GM19395 (cell line): Measurements from ENCODE around the gene MAP7D2.
A peak's percentile ranks its signal among the peaks of the same experiment; 100 is the strongest.

Experiments used
- ATAC-seq: cut with Tn5 transposase; IDR thresholded peaks from one replicate; pipeline ENCODE4 v1.9.1; 2021; ENCODE audit warnings: mild to moderate bottlenecking, moderate library complexity; ENCODE audit not compliant: unreplicated experiment

The MAP7D2 gene

DNA sequence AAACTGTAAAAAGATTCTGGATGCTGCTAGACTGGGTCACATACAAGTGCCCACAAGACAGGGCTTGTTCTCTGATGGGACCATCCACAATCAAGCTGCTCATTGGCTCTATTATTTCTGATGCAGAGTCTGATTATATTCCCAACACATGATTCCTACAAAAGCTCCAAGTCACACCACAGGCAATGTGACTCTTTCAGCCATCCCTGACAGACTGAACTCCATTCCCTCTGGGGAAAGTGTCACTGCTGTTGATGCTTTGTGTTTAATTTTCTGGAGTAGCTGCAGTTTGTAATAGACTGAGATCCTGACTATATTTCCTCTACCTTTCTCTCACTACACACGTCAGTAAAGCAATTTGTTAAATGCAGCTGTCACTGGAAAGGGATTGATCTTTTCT, 70.5 kb downstream of the MAP7D2 start:
- ATAC-seq, result no peak

DNA sequence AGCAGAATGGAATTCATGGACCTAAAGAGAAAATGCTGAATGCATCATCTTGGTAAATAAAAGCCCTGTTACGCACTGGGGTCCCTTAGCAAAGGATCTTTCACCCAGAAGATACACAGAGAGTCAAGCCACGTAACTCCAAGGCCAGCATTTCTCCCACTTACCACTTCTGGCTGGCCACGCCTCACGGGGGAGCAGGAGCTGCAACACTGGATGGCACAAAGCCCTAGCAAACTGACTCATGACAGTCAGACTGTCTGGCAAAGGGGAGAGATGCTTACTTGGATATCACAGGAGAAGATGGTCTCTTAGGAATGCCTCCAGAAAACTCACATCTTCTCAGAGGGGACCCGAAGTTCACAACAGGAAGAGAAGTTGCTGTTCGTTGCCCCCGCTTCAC, 74.5 kb downstream of the MAP7D2 start:
- ATAC-seq, result no peak

DNA sequence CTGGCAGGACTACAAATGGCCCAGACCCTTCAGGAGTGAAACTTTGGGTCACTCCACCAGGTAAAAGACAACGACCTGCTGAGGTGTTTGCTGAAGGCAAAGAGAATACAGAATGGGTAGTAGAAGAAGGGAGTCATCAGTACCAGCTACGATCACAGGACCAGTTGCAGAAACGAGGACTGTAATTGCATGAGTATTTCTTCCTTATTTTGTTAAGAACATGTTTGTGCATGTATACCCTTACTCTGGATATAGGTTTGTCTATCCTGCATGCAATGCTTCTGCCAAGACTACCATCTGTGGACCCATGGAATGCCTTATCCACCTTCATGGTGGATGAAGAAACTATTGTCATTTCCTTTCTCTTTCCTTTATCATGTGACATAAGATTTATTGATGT, 77.7 kb downstream of the MAP7D2 start:
- no peak for ATAC-seq

DNA sequence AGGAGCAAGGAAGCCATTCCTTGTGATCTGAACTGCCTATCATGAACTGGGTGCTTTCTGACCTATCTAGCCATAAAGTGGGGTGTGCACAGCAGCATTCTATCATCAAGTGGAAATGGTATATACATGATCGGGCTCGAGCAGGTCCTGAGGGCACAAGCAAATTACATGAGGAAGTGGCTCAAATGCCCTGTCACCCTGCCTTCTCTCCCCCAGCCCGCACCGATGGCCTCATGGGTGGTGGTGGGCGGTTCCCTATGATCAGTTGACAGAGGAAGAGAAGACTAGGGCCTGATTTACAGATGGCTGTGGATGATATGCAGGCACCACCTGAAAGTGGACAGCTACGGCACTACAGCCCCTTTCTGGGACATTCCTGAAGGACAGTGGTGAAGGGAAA, 79.5 kb downstream of the MAP7D2 start:
- no peak for ATAC-seq

DNA sequence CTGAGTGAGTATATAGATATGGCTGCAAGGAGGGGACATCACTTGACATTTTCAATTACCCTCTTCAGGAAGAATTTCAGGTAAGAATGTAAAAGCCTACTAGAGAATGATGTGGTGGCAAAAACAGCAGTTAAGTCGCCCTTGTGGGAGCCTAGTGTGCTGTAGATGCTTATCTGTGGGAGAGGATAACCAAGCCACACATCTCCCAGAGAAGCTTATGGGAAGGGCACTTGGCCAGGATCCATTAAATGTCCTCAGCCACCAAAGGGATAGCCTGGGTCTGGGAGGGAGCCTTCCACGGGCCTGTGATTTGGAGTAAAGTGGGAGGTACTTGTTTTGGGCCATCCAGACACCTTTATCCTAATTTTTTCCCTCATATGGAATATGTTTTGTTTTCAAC, 84.5 kb downstream of the MAP7D2 start:
- ATAC-seq, result no peak

DNA sequence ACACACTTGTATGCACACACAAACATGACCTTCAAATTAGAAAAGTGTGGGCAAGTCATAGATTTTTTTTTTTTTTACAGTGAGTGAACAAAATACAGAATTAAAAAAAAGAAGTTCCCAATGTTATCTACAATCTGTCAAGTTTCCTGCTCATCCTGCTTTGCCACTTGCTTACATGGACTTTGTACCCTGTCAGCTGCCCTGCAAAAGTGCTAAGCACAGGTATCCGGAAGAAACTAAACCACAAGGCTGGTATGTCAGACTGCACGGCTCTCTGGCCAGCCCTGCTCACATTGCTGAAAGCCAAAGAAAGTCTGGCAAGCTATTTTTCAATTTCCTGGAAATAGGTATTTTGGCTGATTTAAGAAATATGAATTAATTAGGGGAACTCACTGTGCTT, 87.0 kb downstream of the MAP7D2 start:
- no peak for ATAC-seq

DNA sequence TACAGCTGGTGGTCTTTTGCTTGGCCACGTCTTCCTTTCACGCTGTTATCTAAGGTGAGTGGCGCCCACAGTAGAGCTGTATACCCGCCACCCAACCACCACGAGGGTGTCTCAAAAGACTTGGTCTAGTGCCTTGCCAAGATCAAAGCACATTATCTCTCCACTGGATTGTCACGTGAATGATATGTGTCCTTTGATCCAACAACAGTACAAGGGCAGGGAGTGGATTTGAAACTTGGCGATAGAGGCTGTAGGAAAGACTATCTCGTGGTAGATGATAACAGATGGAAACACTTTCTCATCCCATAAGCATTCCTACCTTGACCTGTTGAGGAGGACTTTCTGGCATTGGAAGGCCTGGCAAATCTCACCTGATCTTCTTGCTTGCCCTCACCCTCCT, 88.1 kb downstream of the MAP7D2 start:
- no peak for ATAC-seq

DNA sequence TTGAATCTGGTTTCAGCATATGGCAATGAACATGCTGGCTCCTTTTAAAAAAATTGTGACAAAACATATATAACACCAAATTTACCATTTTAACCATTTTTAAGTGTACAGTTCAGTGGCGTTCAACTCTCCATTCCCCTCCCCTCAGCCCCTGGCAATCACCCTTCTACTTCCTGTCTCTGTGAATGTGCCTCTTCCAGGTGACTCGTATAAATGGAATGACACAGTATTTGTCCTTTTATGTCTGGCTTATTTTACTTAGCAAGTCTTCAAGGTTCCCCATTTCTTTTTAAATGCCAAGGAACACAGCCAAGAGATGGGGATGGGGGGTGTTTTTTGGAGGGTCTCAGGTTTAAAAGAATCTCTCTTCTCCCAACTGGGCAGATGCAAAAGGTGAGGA, 90.4 kb downstream of the MAP7D2 start:
- ATAC-seq, result no peak

DNA sequence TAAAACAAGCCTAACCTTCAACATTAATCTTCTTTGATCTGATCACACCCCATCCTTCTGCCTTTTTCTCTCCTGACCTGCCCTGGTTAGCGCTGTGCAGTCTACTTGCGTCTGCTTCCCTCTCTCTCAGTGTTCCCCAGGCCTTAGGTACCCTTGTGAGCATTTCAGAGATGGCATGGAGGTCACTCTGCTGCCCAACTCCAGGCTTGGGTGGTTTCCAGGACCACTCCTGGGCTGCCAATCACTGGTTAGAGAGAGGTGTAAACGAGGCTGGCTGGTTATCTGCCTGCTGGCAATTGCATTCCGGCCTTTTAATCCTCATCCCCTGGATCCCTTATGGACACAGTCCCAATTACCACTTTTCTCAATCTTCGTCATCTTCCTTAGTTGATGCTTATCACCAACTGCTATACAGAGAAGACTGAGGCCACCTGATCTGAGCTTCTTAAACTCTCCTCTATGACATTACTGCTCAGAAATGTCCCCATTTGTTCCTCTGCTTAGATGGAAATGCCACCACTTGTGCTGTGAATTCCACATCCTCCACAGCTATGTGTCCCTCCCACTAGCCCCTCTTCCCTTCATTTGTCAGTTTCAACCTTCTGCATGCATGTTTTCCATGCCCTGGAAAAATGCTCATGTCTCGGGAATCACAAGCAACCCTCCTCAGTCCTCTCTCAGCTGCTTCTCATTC, 96.9 kb downstream of the MAP7D2 start:
- no peak for ATAC-seq

DNA sequence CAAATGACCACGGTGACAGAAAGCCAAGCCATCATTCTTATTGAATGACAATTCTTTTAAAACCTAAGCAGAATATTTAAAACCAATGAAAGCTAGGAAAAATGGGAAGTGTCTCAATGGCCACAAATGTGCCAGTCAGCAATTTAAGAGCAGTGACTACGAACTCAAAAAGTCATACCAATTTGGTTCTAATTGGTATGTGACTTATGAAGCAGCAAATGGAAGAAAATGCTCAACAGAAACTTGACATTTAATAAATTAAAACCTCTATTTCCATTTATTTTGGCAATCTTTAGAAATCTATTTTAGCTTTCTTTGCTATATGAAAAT, 100.1 kb downstream of the MAP7D2 start:
- no peak for ATAC-seq

DNA sequence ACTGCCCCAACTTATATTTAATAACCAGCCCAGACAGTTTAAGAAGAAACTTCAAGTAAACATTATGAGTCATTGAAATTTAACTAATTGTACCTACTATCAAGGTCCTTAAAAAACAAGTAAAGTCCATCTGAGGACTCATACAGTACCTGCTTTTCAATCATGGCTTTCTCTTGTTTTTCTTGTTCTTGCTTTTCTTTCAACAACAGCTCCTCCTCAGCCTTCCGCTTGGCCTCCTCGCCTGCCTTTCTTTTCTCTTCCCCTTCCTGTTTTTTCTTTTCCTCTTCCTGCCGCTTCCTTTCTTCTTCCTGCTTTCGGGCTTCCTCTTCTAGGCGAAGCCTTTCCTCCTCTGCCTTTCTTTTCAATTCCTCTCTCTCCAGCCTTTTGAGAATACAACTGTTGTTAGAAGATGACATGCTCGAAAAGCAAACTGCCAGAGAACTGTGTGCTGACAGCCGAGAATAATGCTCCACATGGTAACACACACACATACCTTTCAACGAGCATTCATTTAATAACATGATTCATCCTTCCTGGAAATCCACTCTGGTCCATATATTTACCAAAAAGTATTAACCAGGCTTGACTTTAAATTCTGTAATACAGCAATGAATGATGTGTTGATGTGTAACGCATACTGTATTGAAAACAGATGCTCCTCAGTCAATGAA, 100.6 kb downstream of the MAP7D2 start:
- no peak for ATAC-seq

DNA sequence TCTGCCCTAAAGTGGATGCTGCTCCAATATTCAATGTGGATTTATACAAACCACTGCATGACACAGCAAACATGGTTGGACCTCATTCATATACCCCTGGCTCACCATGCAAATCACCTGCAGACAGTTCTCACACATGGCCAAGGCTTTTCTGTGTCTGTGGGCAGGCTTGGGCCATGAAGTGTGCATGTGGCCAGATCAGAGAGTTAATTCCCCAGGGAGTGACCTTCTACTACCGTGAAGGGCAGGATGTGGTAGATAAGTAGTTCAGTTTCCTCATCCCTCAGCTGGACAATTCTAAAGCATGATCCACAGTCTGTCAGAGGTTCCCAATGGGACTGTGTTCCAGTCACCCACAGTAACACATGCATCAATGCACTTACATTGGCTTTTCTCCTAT, 101.3 kb downstream of the MAP7D2 start:
- ATAC-seq, result no peak

DNA sequence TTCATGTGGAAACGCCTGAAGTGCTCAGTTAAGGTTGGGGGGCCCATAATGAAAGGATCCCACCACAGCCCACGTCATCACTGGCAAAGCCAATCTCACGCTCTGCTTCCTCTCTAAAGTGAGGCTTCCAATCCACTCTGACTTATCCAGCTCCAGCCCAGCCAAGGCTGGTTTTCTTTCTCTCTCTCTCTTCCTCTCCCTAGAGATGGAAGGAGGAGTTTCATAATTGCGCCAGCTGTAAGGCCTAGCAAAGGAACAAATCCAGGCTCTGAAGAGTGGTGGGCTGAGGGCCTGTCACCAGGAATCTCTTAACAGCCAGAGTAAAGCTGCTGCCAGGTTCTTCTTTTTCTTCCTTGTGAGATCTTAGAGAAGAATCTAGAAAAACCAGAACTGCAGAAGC, 105.1 kb downstream of the MAP7D2 start:
- ATAC-seq, result no peak

DNA sequence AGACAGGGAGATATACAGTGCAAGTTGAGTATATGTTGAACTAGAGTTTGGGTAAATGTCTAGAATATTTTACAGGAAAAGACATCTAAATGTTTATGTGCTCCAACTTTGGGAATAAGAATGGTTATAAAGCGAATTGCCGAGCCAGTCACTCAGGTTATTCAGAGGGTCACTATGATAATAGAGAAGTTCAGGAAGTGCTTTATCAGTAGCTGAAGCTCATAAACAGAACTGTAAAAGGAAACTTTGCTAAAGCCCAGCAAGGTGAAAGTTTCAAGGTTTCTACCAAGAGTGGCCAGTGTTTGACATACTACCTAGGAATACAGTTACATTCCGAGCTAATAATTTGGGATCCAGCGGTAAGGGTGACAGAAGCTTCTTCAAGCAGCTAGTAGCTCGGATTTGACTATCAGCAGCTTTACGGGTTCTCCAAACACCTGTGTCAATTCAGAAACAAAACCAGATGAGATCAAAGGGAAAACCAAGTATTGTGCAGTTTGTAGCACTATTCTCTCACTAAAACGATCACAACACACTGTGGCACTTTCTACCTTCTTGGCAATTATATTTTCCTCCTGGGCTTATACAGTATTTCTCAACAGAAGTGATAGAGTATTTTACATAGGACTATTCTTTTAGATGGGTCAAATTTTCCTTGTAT, 108.6 kb downstream of the MAP7D2 start:
- ATAC-seq, result no peak

DNA sequence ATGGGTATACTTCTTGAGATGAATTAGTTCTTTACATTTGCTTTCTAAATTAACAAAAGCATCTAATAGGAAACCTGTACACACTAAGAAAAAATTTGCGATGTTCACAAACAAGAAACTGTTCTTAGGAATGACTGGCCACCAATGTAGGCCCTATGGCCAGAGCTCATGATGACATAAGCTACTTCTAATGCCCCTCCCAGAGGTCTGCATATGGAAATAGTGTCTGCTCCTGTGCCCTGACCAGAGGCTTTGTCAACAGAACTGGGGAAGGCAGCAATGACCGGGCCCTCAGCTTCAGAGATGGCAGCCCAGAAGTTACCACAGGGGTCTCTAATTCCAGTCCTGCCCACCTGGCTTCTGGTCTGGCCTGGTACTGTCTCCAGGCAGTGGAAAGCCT, 110.8 kb downstream of the MAP7D2 start:
- no peak for ATAC-seq

DNA sequence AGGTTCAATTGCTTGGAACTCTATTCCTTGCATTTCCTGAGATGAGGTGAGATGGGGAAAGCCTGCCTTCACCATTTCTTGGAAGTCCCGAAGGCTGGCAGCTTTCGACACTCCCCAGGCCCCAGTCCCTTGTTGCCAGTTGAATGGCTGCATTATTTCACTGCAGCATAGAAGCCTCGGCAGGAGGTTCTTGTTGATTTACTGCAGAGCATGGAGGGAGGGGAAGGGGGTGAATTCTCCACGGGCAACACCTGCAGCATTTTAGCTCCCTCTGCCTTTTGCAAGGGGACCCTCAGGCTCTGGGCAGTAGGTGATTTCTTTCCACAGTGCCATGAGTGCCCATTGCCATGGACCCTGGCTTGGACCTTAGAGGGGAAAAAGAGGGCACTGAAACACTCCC, 115.1 kb downstream of the MAP7D2 start:
- no peak for ATAC-seq

DNA sequence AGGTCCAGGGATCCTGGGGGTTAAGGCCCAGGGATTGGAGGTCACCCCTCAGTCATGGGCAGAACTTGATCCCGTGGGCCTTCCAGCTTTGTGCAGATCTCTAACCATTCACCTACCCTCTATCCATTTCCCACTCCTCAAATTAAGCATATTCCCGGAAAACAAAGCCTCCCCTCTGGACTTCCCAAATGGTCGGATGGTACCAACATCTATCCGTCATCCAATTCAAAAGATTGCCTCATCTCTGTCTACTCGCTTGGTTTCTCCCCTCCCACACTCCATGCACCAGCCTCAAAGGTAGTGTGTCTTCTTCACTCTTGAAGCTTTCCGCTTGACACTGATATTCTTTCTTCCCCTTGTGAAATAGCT, 125.4 kb downstream of the MAP7D2 start:
- no peak for ATAC-seq

DNA sequence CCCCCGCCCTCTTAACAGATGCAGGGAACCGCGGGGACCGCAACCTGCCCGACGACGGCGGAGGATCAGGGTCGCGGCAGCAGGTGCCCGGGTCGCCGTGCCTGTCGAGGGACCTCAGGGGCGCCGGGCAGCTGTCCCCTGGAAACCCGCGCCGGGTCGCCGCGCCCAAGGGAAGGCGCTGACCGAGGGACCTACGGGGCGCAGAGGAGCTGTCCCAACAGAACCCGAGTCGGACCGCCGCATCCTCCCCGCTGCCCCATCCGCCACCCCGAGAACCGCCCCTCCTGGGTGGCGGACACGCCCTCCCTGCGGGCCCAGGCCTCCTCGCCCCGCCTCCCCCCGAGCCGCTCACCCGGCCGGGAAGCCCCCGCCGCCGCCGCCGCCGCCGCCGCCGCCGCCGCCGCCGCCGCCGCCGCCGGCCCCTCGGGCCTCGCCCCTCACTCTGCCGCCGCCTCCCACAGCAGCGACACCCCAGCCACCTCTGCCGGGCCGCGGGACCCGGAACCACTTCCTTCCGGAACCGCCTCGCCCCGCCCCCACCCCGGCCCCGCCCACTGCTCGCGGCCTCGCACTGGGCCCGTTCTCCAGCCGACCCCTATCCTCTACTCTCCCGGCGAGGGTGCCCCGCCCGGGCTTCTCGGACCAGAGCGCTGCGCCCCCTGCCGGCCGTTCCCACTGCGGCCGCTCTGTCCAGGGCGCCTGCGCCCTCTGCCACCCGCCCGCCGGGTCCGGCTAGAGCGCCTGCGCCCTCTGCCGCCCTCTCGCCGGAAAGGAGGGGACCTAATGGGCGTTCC, 126.0 kb downstream of the MAP7D2 start, which contains the start of gene BCLAF3:
TSS of gene BCLAF3 (minus strand) at position 506 of the 794 bp plus-strand sequence. CDS start 20,797 bp downstream, outside the sequence.
- peak; percentile 94 for ATAC-seq

DNA sequence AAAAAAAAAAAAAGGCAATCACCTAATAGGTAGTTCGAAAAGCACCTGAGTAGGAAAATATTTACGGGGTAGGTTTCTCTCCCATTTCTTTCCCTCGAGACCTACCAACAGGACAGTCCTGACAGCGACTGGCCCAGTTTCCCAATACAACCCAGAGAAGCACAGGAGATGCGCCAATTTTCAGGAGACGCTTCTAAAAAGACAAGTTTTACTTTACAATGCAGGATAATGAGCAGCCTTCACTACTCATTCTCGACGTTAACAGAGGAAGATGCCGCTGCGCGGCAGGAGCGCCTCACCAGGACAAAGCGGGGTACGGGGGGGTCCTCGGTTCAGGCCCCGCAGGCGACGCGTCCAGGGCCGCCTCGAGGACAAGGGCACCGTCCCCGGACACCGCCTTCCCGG, 126.6 kb downstream of the MAP7D2 start:
- peak; percentile 27 for ATAC-seq

DNA sequence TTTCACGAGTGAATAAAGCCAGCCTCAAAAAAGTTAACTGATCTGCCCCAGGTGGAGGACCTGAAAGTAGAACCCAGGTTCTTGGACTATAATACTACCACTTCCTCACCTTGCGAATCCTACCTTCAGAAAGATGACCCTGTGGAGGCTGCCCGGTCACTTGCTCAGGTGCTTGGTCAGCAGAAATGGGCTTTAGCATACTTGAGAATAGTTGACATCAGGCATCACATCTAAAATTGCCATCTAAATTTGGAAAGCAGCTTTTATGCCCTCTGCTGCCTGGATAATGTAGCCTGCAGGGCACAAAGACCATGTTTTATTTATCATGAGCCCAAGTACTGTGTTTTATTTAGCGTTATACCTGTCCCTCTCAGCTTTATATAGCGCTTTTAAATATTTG, 128.9 kb downstream of the MAP7D2 start:
- no peak for ATAC-seq

DNA sequence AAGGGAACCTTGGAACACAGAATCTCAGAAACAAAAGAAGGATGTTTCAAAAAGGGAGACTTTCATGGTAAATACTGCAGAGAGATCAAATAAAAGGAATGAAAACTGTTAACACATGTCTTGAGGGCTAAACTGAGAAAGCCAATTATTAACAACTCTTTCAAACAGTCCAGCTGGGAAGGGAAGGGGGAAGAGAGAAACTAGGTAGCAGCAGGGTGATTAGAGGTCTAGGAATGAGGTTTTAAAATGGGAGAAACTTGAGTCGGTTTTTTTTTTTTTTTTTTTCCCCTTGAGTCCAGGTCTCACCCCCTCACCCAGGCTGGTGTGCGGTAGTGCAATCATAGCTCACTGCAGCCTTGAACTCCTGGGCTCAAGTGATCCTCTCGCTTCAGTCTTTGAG, 130.2 kb downstream of the MAP7D2 start:
- ATAC-seq, result no peak

DNA sequence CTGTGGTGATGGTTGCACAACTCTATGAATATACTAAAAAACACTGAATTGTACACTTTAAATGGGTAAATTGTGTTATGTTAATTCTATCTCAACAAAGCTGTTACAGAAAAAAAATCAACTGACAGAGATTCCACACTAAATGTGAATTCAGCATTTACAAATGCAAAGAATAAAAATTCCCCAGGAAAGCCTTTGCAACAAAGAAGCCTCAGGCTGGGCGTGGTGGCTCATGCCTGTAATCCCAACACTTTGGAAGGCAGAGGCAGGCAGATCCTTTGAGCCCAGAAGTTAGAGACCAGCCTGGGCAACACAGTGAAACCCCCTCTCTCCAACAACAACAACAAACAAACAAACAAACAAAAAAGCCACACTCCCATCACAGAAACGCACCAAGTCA, 134.8 kb downstream of the MAP7D2 start:
- ATAC-seq, result no peak
